ENCODE measurements around the gene PTPRN2. TPM values are rescaled to one million over a fixed set of nuclear protein-coding genes. Genes with fewer than 3 reads are reported as not detected.

The PTPRN2 gene
- total RNA-seq, 1 donor from 2014 or later: 15.4 TPM

- DNase-seq (ENCODE audit: extremely low spot score, unreplicated experiment): no peak
- Mint-ChIP-seq H3K36me3 (no peaks in the 10 kb centered on the region), H3K9me3 (no peaks in the 10 kb centered on the region), H3K27ac (no peak overlapping the region), H3K4me1 (ENCODE audit: unreplicated experiment) (peaks cover 13% of the 10 kb centered on the region), H3K27me3 (peaks cover 3% of the 10 kb centered on the region), H3K4me3 (no peak overlapping the region)
- TF ChIP-seq, protein P1, sequence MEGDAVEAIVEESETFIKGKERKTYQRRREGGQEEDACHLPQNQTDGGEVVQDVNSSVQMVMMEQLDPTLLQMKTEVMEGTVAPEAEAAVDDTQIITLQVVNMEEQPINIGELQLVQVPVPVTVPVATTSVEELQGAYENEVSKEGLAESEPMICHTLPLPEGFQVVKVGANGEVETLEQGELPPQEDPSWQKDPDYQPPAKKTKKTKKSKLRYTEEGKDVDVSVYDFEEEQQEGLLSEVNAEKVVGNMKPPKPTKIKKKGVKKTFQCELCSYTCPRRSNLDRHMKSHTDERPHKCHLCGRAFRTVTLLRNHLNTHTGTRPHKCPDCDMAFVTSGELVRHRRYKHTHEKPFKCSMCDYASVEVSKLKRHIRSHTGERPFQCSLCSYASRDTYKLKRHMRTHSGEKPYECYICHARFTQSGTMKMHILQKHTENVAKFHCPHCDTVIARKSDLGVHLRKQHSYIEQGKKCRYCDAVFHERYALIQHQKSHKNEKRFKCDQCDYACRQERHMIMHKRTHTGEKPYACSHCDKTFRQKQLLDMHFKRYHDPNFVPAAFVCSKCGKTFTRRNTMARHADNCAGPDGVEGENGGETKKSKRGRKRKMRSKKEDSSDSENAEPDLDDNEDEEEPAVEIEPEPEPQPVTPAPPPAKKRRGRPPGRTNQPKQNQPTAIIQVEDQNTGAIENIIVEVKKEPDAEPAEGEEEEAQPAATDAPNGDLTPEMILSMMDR (conservative IDR thresholded peaks at IDR 0.05): no peak
Measured at GRCh38 chr7:157499121-157499834, 1088.3 kb downstream of the PTPRN2 start.

DNA sequence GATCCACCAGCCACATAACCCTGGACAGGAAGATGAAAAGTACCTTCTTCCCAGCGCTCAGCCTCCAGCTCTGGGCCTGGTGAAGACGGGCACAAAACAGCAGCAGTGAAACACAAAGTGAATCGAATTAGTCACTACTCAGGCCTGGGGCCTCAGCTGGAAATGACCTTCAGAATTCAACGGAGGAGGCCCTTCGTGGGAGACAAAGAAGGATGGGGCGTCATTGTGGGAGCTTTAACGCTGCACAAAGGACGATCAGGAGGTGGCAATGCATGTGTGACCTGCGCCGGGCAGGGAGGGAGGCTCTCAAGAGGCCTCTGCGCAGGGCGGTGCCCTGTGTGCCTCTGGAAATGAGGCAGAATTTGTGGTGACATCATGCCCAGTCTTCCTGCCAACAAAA lies 1089.0 kb downstream of the PTPRN2 start:
- no peak for DNase-seq (ENCODE audit: extremely low spot score, unreplicated experiment)
- TF ChIP-seq, protein P1 (conservative IDR thresholded peaks at IDR 0.05): no peak
- H3K27me3 Mint-ChIP-seq: peaks cover 3% of the 10 kb centered on the region
- no peaks in the 10 kb centered on the region for H3K9me3 Mint-ChIP-seq
- H3K4me3 Mint-ChIP-seq: peak overlapping the region; percentile 57
- H3K27ac Mint-ChIP-seq: peak overlapping the region; percentile 87
- peaks cover 13% of the 10 kb centered on the region for H3K4me1 Mint-ChIP-seq (ENCODE audit: unreplicated experiment)
- no peaks in the 10 kb centered on the region for H3K36me3 Mint-ChIP-seq

- TF ChIP-seq, protein P1 (conservative IDR thresholded peaks at IDR 0.05): no peak
- Mint-ChIP-seq H3K4me1 (ENCODE audit: unreplicated experiment) (peaks cover 13% of the 10 kb centered on the region), H3K27me3 (peaks cover 3% of the 10 kb centered on the region), H3K4me3 (peak overlapping the region; percentile 57), H3K27ac (peak overlapping the region; percentile 87), H3K9me3 (no peaks in the 10 kb centered on the region), H3K36me3 (no peaks in the 10 kb centered on the region)
- no peak for DNase-seq (ENCODE audit: extremely low spot score, unreplicated experiment)
Measured at GRCh38 chr7:157497744-157498651, 1089.6 kb downstream of the PTPRN2 start.

- Mint-ChIP-seq H3K4me1 (ENCODE audit: unreplicated experiment) (peaks cover 12% of the 10 kb centered on the region), H3K36me3 (no peaks in the 10 kb centered on the region), H3K4me3 (peak overlapping the region; percentile 57), H3K9me3 (no peaks in the 10 kb centered on the region), H3K27ac (peak overlapping the region; percentile 87), H3K27me3 (peaks cover 3% of the 10 kb centered on the region)
- DNase-seq (ENCODE audit: extremely low spot score, unreplicated experiment): no peak
- TF ChIP-seq, protein P1 (conservative IDR thresholded peaks at IDR 0.05): no peak
Measured at GRCh38 chr7:157497367-157497743, 1090.3 kb downstream of the PTPRN2 start.

DNA sequence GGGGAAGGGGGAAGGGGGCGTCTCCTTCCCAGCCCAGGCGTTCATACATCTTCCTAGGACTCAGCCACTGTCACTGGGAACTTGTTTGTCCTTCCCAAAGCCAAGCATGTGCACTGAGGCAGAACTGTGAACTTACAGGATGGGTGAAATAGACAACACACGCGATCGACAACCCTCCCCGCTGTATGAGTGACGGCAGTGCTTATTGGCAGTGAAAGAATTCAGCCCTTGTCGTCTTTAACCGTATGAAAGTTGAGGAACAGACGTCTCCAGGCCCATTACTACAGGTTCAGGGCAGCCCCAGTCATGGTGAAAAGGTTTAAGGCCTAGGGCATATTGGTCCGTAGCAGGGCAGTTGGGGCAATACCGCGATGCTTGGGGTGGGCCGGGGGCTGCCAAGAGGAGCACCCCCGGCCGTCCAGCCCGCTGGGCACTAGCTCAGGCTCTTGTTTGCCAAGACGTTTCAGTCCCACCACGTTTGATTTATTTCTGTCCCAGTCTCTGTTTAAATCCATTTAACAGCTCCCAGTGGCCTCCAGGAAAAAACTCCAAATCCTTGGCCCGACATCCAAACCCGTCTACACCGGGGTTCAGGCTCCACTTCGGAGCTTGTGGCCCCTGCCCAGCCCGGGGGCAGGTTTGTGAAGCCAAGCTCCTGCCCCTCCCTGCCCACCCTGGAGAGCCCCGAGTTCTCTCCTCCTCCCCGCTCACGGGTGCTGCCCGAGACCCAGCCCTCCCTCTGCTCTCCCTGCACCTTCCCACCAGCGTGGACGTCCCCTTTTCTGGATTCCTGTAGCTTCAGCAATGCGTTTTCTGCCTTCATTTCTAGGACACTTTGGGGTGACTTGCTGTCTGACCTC lies 1091.0 kb downstream of the PTPRN2 start:
- H3K36me3 Mint-ChIP-seq: no peaks in the 10 kb centered on the region
- no peak for DNase-seq (ENCODE audit: extremely low spot score, unreplicated experiment)
- H3K27me3 Mint-ChIP-seq: peaks cover 3% of the 10 kb centered on the region
- TF ChIP-seq, protein P1 (conservative IDR thresholded peaks at IDR 0.05): no peak
- H3K4me3 Mint-ChIP-seq: no peak overlapping the region
- no peaks in the 10 kb centered on the region for H3K9me3 Mint-ChIP-seq
- H3K27ac Mint-ChIP-seq: peak overlapping the region; percentile 50
- H3K4me1 Mint-ChIP-seq (ENCODE audit: unreplicated experiment): peaks cover 8% of the 10 kb centered on the region

All from type B pancreatic cell (in vitro differentiated cells).